B cell (primary cell): ENCODE results near the gene NLRC5. TPM values are rescaled to one million over a fixed set of nuclear protein-coding genes. Genes with fewer than 3 reads are reported as not detected.

Source experiments
- ATAC-seq: fragments of 200-7000 bp; cut with Tn5 transposase; one replicate; pipeline ENCODE4 v1.10.0; 2021; ENCODE audit warnings: low read depth, mild to moderate bottlenecking, moderate number of reproducible peaks, moderate library complexity
- CTCF ChIA-PET: fragments of 350-600 bp; sonication (Branson Sonifier 250); formaldehyde crosslinking; loops from one replicate; lab custom pipeline; 2021; ENCODE audit warnings: antibody characterized with exemption, inconsistent platforms; lab: Charles Lee
- POLR2A ChIA-PET: fragments of 350-600 bp; sonication (Branson Sonifier 250); formaldehyde crosslinking; loops from one replicate; lab custom pipeline; 2021; ENCODE audit warnings: antibody characterized with exemption; lab: Charles Lee
- DNase-seq: peaks from one replicate; pipeline ENCODE4 v3.0.0; 2013
- H2AFZ ChIP-seq: 2 replicates; pipeline ENCODE4 v1.6.1; 2012; ENCODE audit warnings: mild to moderate bottlenecking, low read depth, low read length; ENCODE audit not compliant: insufficient read depth, poor library complexity, severe bottlenecking
- H3K27ac ChIP-seq, 2 donors: 1 replicate in 1 of 2; 2 replicates in 1 of 2; pipeline ENCODE4 v1.5.1; 2012 to 2013; ENCODE audit warnings: low read length in 2 of 2, mild to moderate bottlenecking in 2 of 2, moderate library complexity in 1 of 2
- H3K27me3 ChIP-seq, 4 experiments: fragments of 200-600 bp in 1 of 4; sonication (generic) in 1 of 4; replicated peaks in 1 of 4; 1 replicate in 2 of 4; 2 replicates in 2 of 4; pipeline versions ENCODE4 v1.6.1 to v1.7.0; 2013 to 2016; ENCODE audit warnings: low read length in 3 of 4, mild to moderate bottlenecking in 2 of 4, mixed read lengths in 1 of 4, moderate library complexity in 1 of 4; ENCODE audit not compliant: insufficient read depth in 4 of 4, control insufficient read depth in 3 of 4; ENCODE audit errors: control extremely low read depth in 1 of 4
- H3K36me3 ChIP-seq, 2 experiments: replicated peaks in 1 of 2; 1 replicate in 1 of 2; 2 replicates in 1 of 2; pipeline versions ENCODE4 v1.6.1 to v1.7.1; 2013; ENCODE audit warnings: low read length in 1 of 2; ENCODE audit not compliant: insufficient read depth in 2 of 2, control insufficient read depth in 1 of 2; ENCODE audit errors: control extremely low read depth in 1 of 2, extremely low read depth in 1 of 2
- H3K4me1 ChIP-seq, 2 donors: fragments of 200-600 bp in 1 of 2; sonication (generic) in 1 of 2; 1 replicate in 1 of 2; 2 replicates in 1 of 2; pipeline versions ENCODE4 v1.5.1 to v1.6.1; 2013 to 2017; ENCODE audit warnings: low read length in 2 of 2; ENCODE audit not compliant: control insufficient read depth in 2 of 2, insufficient read depth in 2 of 2
- H3K4me2 ChIP-seq: replicated peaks from 2 replicates; pipeline ENCODE3; 2012; ENCODE audit warnings: mild to moderate bottlenecking, low read depth, low read length; ENCODE audit not compliant: poor library complexity, severe bottlenecking
- H3K4me3 ChIP-seq, 5 experiments: fragments of 200-600 bp in 1 of 5; sonication (generic) in 1 of 5; 1 replicate in 3 of 5; 2 replicates in 2 of 5; pipeline versions ENCODE4 v1.5.1 to v1.7.0; 2011 to 2016; ENCODE audit warnings: low read length in 4 of 5, mild to moderate bottlenecking in 4 of 5, low read depth in 2 of 5, control low read depth in 1 of 5, moderate library complexity in 1 of 5; ENCODE audit not compliant: insufficient read depth in 1 of 5; ENCODE audit errors: control extremely low read depth in 1 of 5, extremely low read depth in 1 of 5
- H3K79me2 ChIP-seq: fragments of 200-600 bp; sonication (generic); one replicate; pipeline ENCODE4 v1.6.0; 2016; ENCODE audit warnings: low read length; ENCODE audit not compliant: control insufficient read depth, insufficient read depth
- H3K9ac ChIP-seq: fragments of 200-600 bp; sonication (generic); 2 replicates; pipeline ENCODE4 v1.6.1; 2017; ENCODE audit warnings: mild to moderate bottlenecking, low read length, moderate library complexity
- H3K9me3 ChIP-seq, 3 donors: one replicate each; pipeline versions ENCODE4 v1.6.1 to v1.7.1; 2013; ENCODE audit warnings: low read length in 2 of 3; ENCODE audit not compliant: control insufficient read depth in 2 of 3, insufficient read depth in 1 of 3; ENCODE audit errors: control extremely low read depth in 1 of 3
- H4K20me1 ChIP-seq: 2 replicates; pipeline ENCODE4 v1.6.0; 2012; ENCODE audit warnings: mild to moderate bottlenecking, low read length; ENCODE audit not compliant: insufficient read depth, control insufficient read depth, poor library complexity, severe bottlenecking
- H3K27ac Mint-ChIP-seq: one replicate; pipeline ENCODE4 v1.8.0; 2021; ENCODE audit warnings: mixed read lengths
- H3K27me3 Mint-ChIP-seq: one replicate; pipeline ENCODE4 v1.8.0; 2021; ENCODE audit warnings: mixed read lengths
- H3K4me1 Mint-ChIP-seq: one replicate; pipeline ENCODE4 v1.8.0; 2021; ENCODE audit warnings: mixed read lengths
- H3K4me3 Mint-ChIP-seq: one replicate; pipeline ENCODE4 v1.8.0; 2021; ENCODE audit warnings: mixed read lengths
- H3K9me3 Mint-ChIP-seq: one replicate; pipeline ENCODE4 v1.8.0; 2022; ENCODE audit warnings: mixed read lengths; ENCODE audit not compliant: insufficient read depth
- EZH2 ChIP-seq: IDR thresholded peaks from 2 replicates; pipeline ENCODE4 v1.6.1; 2012; ENCODE audit warnings: borderline replicate concordance, low read depth, mild to moderate bottlenecking, moderate library complexity, low read length; ENCODE audit not compliant: insufficient read depth, poor library complexity, severe bottlenecking
- WGBS: methylation state at CpG from one replicate; pipeline ENCODE4 v1.1.5; 2013; ENCODE audit warnings: missing lambda C conversion rate; ENCODE audit not compliant: insufficient coverage; 5-methylcytosine and 5-hydroxymethylcytosine counted together
- intact Hi-C: fragments of 100-400 bp; cut with micrococcal nuclease; formaldehyde crosslinking; loops from one replicate; pipeline ENCODE4 v1.10.0; 2022
- polyA plus RNA-seq: library from polyadenylated mRNA; depleted of rRNA; stranded (reverse); fragments of >200 nt; gene quantifications from 2 replicates; pipeline ENCODE4 v1.2.3, GENCODE V29; 2012
- total RNA-seq, 2 donors: library from RNA; stranded (reverse); fragments of 120-200 nt in 1 of 2; gene quantifications; 1 replicate in 1 of 2; 2 replicates in 1 of 2; pipeline versions ENCODE4 v1.2.3 to v1.2.4, GENCODE V29; 2013 to 2022
- TF ChIP-seq, protein P1 (sequence below): fragments of 200-600 bp; IDR thresholded peaks from one replicate; pipeline ENCODE4 v1.8.0; 2022; ENCODE audit warnings: antibody characterized with exemption, mild to moderate bottlenecking

The NLRC5 gene
- total and polyA plus RNA-seq, 2 donors (not counting 1 experiment from before 2014, with no cell fraction given) = 349 to 510 TPM

DNA sequence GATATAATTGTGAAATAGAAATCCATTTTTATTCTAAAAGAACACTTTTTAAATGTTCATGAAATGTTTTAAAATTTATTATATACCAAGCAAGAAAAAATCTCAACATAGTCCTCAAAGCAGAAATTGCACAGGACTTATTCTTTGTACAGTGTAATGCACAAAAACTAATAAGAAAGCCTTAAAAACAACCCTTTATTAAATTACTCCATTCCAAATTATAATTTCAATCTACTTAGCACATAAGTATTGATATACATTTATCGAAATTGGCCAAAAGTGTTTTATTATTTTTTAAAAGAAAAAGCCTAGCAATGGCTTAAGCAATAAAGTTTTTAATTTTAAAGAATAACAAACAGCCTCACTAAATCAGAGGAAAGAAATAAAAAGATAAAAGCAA is 19.1 kb downstream of the NLRC5 start:
- Histone ChIP-seq H3K9ac (no peak overlapping the region), H3K9me3 (no peaks in the 10 kb centered on the region), H4K20me1 (no peaks in the 10 kb centered on the region), H3K27ac (peak overlapping the region in 1 of 2 donors; percentile 62), H3K4me1 (peaks cover 62 to 71% of the 10 kb centered on the region in 2 donors), H2AFZ (no peak overlapping the region), H3K79me2 (peaks cover 85% of the 10 kb centered on the region), H3K4me3 (no peak overlapping the region), H3K36me3 (peaks cover 0 to 7% of the 10 kb centered on the region in 2 experiments), H3K4me2 (no peak overlapping the region), H3K27me3 (no peaks in the 10 kb centered on the region)
- CTCF ChIA-PET = interaction anchor here (2.7 to 7.5 kb wide), 3 partner anchors 25 to 44 kb away, joined by 6 to 49 read pairs (median 8); partner anchors contain the start of gene CETP
- no peaks in the 10 kb centered on the region for H3K27me3 Mint-ChIP-seq
- peaks cover 67% of the 10 kb centered on the region for H3K4me1 Mint-ChIP-seq
- no peak for TF ChIP-seq EZH2
- TF ChIP-seq, protein P1, sequence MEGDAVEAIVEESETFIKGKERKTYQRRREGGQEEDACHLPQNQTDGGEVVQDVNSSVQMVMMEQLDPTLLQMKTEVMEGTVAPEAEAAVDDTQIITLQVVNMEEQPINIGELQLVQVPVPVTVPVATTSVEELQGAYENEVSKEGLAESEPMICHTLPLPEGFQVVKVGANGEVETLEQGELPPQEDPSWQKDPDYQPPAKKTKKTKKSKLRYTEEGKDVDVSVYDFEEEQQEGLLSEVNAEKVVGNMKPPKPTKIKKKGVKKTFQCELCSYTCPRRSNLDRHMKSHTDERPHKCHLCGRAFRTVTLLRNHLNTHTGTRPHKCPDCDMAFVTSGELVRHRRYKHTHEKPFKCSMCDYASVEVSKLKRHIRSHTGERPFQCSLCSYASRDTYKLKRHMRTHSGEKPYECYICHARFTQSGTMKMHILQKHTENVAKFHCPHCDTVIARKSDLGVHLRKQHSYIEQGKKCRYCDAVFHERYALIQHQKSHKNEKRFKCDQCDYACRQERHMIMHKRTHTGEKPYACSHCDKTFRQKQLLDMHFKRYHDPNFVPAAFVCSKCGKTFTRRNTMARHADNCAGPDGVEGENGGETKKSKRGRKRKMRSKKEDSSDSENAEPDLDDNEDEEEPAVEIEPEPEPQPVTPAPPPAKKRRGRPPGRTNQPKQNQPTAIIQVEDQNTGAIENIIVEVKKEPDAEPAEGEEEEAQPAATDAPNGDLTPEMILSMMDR = no peak
- no peak for ATAC-seq
- H3K4me3 Mint-ChIP-seq = no peak overlapping the region
- DNase-seq = no peak
- H3K27ac Mint-ChIP-seq = no peak overlapping the region
- H3K9me3 Mint-ChIP-seq = no peaks in the 10 kb centered on the region
- intact Hi-C loops = no loop called here
- WGBS = no CpG with 5 or more reads among the region's 1 CpG
- POLR2A ChIA-PET = no interaction called here

DNA sequence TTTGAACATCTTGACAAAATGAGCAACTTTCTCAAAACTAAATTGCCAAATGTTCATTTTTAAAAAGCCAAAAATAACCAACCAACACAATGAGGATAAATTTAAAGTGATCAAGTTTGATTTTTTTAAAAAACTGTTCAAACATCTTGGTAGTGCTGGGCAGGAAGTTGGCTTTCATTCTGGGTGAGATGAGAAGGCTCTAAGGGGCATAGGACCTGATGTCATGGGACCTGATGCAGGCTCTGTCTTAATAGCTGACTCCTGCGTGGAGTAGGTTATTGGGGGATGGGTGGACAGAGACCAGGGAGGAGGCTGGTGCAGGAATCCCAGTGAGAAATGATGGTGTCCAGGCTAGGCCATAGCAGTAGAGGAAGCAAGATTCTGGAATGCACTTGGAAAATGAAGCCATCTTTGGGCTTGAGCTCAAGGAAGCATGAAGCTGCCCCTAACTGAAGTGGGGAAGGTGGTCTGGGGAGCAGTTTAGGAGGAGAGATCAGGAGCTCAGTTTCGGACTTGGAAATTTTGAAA is 20.4 kb downstream of the NLRC5 start:
- H3K27me3 Mint-ChIP-seq = no peaks in the 10 kb centered on the region
- ChIA-PET POLR2A (interaction anchor here (0.9 to 1.6 kb wide), 3 partner anchors 21 to 39 kb away, joined by 3 to 5 read pairs (median 3); partner anchors contain the start of gene NLRC5), CTCF (interaction anchor here (0.8 to 7.5 kb wide), 10 partner anchors 8 to 143 kb away, joined by 3 to 49 read pairs (median 3); partner anchors contain the start of gene CETP)
- H3K4me2 ChIP-seq = no peak overlapping the region
- no peak for DNase-seq
- H3K27ac Mint-ChIP-seq = peak overlapping the region; percentile 73
- H3K4me3 Mint-ChIP-seq = peak overlapping the region; percentile 49
- peaks cover 0 to 1% of the 10 kb centered on the region in 2 experiments for H3K36me3 ChIP-seq
- TF ChIP-seq, protein P1 = no peak
- no peak for TF ChIP-seq EZH2
- H3K4me1 Mint-ChIP-seq = peaks cover 65% of the 10 kb centered on the region
- no peak overlapping the region for H3K4me3 ChIP-seq
- H3K79me2 ChIP-seq = peaks cover 92% of the 10 kb centered on the region
- no peak overlapping the region for H2AFZ ChIP-seq
- H3K27me3 ChIP-seq = no peaks in the 10 kb centered on the region
- no peak for ATAC-seq
- H3K4me1 ChIP-seq = peaks cover 62 to 70% of the 10 kb centered on the region in 2 donors
- no peak overlapping the region for H3K9ac ChIP-seq
- intact Hi-C loops = no loop called here
- no peaks in the 10 kb centered on the region for H4K20me1 ChIP-seq
- no peaks in the 10 kb centered on the region for H3K9me3 ChIP-seq
- 100% methylated on average over 1 of the region's 2 CpGs for WGBS
- H3K27ac ChIP-seq = no peak overlapping the region
- H3K9me3 Mint-ChIP-seq = no peaks in the 10 kb centered on the region
